Lower leg skin (tissue), 4 donors: Measurements from ENCODE around the gene CYP27A1. TPM values are rescaled to one million over a fixed set of nuclear protein-coding genes. Genes with fewer than 3 reads are reported as not detected.

Source experiments
- DNase-seq, 2 donors: peaks; one replicate each; pipeline ENCODE4 v3.0.0-alpha.2; 2019; ENCODE audit warnings: low spot score in 2 of 2
- H3K4me3 ChIP-seq: fragments of 200-600 bp; sonication (generic); 2 replicates; pipeline ENCODE4 v1.5.1; 2017; ENCODE audit warnings: mild to moderate bottlenecking, low read depth; ENCODE audit not compliant: poor library complexity, severe bottlenecking
- POLR2A ChIP-seq, 2 donors: fragments of 450-650 bp; IDR thresholded peaks; one replicate each; pipeline ENCODE4 v1.6.1; 2016 to 2017; ENCODE audit warnings: antibody characterized with exemption in 2 of 2, mild to moderate bottlenecking in 1 of 2, moderate library complexity in 1 of 2
- WGBS, 2 donors: methylation state at CpG; one replicate each; pipeline ENCODE4 v1.1.5; 2018; 5-methylcytosine and 5-hydroxymethylcytosine counted together
- intact Hi-C: fragments of 100-400 bp; cut with DNase I; formaldehyde crosslinking; loops from one replicate; pipeline ENCODE4 v1.15.0; 2023; ENCODE audit warnings: low total_unique reads
- total RNA-seq, 4 donors: library from RNA; depleted of rRNA; stranded (reverse); fragments of >200 nt; gene quantifications; one replicate each; pipeline ENCODE4 v1.1.0, GENCODE V29; 2016
- TF ChIP-seq, protein P1 (sequence below), 3 donors: fragments of 450-650 bp; IDR thresholded peaks; one replicate each; pipeline ENCODE4 v1.5.1; 2016; ENCODE audit warnings: antibody characterized with exemption in 3 of 3, mild to moderate bottlenecking in 3 of 3, moderate library complexity in 2 of 3

CYP27A1 gene
- total RNA-seq, 4 donors from 2014 or later = 12.9 to 35.2 (median 21.8) TPM

DNA sequence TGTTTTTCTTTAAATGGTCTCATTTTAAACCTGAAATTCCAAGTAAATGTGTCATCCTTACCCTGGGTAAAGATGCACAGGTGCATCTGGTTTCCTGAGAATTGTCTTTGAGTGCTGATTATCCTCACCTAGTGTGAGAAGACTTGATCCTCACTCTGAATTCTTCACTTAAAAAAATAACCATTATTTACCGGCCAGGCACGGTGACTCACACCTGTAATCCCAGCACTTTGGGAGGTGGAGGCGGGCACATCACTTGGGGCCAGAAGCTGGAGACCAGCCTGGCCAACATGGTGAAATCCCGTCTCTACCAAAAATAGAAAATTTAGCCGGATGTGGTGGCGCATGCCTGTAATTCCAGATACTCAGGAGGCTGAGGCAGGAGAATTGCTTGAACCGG, 67.8 kb downstream of the CYP27A1 start:
- peak in 1 of 2 donors; percentile 26 for DNase-seq
- WGBS, 2 donors = 68 to 73% methylated on average over 7 of the region's 7 CpGs
- intact Hi-C loops = loop anchor here (5.0 to 10.0 kb wide), 2 partner anchors 125 to 437 kb away; no protein-coding TSS in a partner anchor
- no peak overlapping the region for H3K4me3 ChIP-seq
- TF ChIP-seq, protein P1, sequence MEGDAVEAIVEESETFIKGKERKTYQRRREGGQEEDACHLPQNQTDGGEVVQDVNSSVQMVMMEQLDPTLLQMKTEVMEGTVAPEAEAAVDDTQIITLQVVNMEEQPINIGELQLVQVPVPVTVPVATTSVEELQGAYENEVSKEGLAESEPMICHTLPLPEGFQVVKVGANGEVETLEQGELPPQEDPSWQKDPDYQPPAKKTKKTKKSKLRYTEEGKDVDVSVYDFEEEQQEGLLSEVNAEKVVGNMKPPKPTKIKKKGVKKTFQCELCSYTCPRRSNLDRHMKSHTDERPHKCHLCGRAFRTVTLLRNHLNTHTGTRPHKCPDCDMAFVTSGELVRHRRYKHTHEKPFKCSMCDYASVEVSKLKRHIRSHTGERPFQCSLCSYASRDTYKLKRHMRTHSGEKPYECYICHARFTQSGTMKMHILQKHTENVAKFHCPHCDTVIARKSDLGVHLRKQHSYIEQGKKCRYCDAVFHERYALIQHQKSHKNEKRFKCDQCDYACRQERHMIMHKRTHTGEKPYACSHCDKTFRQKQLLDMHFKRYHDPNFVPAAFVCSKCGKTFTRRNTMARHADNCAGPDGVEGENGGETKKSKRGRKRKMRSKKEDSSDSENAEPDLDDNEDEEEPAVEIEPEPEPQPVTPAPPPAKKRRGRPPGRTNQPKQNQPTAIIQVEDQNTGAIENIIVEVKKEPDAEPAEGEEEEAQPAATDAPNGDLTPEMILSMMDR (IDR thresholded peaks at IDR 0.05) = no peak
- no peak for TF ChIP-seq POLR2A (IDR thresholded peaks at IDR 0.05)

DNA sequence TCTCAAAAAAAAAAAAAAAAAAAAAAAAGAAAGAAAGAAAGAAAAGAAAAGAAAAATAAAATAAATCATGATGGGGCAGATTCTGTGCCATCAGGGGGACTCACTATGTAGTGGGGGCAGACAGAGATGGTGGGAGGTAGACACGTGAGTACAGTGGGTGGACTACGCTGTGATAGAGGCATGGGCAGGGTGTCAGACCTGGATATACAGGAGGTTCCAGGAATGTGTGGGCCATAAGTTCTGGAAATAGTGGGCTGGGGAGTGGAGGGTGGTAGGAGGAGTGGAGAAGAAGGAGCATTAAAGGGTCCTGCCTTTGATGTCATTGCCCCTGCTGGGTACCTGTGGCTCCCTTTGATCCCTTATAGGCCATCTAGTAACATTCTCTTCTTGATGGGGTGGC, 68.8 kb downstream of the CYP27A1 start:
- no peak overlapping the region for H3K4me3 ChIP-seq
- intact Hi-C loops = no loop called here
- 80 to 85% methylated on average over 2 of the region's 2 CpGs for WGBS, 2 donors
- TF ChIP-seq POLR2A (IDR thresholded peaks at IDR 0.05) = no peak
- TF ChIP-seq, protein P1 (IDR thresholded peaks at IDR 0.05) = no peak
- DNase-seq = no peak

DNA sequence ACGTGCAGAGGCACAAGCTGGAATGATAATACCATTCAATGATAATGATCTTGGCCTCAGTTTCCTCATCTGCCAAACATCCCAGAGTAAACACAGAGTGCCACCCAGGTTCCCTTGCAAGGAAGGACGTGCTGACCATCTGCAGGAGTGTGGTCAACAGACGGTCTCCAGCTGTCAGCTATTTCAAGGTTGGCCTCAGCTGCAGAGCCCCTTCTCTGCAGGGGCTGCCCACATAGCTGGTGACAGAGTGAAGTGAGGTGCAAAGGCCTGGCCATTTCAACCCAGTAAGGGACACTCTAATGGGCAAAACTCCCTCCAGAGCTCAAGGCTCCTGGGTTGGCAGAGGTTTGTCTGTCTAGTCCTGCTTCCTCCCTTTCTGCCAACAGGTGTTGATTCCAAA, 69.3 kb downstream of the CYP27A1 start:
- TF ChIP-seq, protein P1 (IDR thresholded peaks at IDR 0.05) = no peak
- no peak for TF ChIP-seq POLR2A (IDR thresholded peaks at IDR 0.05)
- peak in 1 of 2 donors; percentile 74 for DNase-seq
- 61 to 72% methylated on average over 3 of the region's 3 CpGs for WGBS, 2 donors
- intact Hi-C loops = no loop called here
- no peak overlapping the region for H3K4me3 ChIP-seq

DNA sequence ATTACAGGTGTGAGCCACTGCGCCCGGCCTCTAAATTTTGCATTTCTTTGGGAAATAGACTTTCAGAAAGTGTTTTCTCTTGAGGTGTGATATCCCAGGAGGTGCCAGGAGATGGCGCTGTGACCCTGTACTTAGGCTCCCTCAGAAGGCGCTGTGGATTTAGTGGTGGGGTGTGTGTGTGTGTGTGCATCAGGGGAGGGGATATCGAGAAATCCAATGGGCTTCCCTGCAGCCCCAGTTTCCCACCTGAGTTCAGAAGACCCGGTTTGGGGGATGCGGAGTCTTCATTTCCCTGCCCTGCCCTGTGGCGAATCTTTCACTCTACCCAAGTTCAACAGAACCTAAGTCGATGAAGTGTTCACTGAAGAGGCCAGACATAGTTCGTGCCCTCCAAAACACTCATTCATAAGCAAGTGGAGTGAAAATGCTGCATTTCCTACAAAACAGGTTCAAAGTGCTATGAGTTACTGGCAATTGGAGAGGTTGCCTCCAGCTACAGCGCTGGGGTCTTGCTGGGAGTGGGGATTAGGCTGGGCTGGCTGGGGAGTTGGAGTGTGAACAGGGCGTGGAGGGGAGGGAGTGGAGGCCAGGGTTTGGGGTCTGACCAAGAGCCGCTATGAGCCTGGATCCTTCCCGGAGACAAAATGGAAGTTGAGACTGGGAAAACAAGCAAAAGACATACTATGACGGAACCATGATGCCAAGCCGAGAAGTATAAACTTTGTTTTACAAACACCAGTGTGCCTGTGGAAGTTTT, 71.1 kb downstream of the CYP27A1 start:
- no peak overlapping the region for H3K4me3 ChIP-seq
- 27% methylated on average over 16 of the region's 16 CpGs for WGBS, 2 donors
- TF ChIP-seq, protein P1 (IDR thresholded peaks at IDR 0.05) = peak in 1 of 3 donors; percentile 34
- TF ChIP-seq POLR2A (IDR thresholded peaks at IDR 0.05) = no peak
- peak; percentile 45 to 94 for DNase-seq
- intact Hi-C loops = no loop called here

DNA sequence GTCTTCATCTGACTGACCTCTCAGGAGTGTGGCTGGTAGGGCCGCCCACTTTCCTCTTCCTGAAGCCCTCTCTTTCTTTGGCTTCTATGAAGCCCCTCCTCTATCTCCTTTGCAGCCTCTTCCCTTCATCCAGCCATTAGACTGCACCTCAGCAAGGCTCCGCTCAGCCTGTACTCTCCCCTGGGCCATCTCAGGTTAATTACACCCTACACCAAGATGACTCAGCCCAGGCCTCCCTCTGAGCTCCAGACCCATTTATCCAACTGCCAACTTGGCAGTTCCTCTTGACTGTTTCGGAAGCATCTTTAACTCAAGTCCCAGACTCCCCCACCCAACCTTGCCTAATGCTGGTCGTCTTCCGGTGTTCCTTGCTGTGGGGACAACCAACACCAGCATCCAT, 71.8 kb downstream of the CYP27A1 start:
- 26 to 40% methylated on average over 5 of the region's 5 CpGs for WGBS, 2 donors
- DNase-seq = peak in 1 of 2 donors; percentile 73
- no peak for TF ChIP-seq POLR2A (IDR thresholded peaks at IDR 0.05)
- H3K4me3 ChIP-seq = no peak overlapping the region
- intact Hi-C loops = no loop called here

DNA sequence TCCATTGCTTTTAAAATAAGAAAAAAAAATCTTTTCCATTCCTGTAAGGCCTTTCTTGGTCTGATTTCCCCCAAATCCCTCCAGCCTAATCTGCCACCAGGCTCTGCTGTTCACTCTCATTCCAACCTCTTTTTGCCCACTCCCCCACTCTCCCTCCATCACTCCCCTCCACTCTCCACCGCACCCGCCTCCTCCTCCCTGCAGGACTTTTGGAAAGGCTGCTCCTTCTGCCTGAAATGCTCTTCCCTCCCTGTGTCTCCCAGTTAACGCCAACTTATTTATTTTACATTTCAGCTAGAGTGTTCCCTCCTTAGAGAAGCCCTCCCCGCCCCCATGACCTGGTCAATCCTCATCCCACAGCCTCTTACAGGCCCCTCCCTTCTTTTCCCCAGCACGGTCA, 72.9 kb downstream of the CYP27A1 start:
- WGBS, 2 donors = 74 to 76% methylated on average over 5 of the region's 5 CpGs
- intact Hi-C loops = no loop called here

More for the DNA sequence above, 72.9 kb downstream of the CYP27A1 start:
- DNase-seq = peak in 1 of 2 donors; percentile 49
- H3K4me3 ChIP-seq = no peak overlapping the region
- TF ChIP-seq, protein P1 (IDR thresholded peaks at IDR 0.05) = no peak
- no peak for TF ChIP-seq POLR2A (IDR thresholded peaks at IDR 0.05)
